RWPE1 (cell line): ENCODE data around the gene ESPN.

Source experiments
- CTCF ChIA-PET: fragments of 350-600 bp; sonication (Branson Sonifier 250); formaldehyde crosslinking; extraction: SDS; loops from one replicate; lab custom pipeline; 2021; lab: Yijun Ruan, JAX
- POLR2A ChIA-PET: fragments of 400-600 bp; formaldehyde crosslinking; extraction: SDS; loops from one replicate; lab custom pipeline; 2020; ENCODE audit warnings: antibody characterized with exemption; ENCODE audit not compliant: low non-redundant PET; lab: Yijun Ruan, JAX
- DNase-seq: peaks from one replicate; pipeline ENCODE4 v3.0.0; 2012; ENCODE audit warnings: low spot score
- H3K27ac ChIP-seq: fragments of 450-650 bp; 2 replicates; pipeline ENCODE4 v1.5.1; 2017
- TF ChIP-seq, protein P1 (sequence below): fragments of 450-650 bp; conservative IDR thresholded peaks from 2 replicates; pipeline ENCODE4 v1.5.1; 2017; ENCODE audit warnings: low read depth, mild to moderate bottlenecking

Gene ESPN

DNA sequence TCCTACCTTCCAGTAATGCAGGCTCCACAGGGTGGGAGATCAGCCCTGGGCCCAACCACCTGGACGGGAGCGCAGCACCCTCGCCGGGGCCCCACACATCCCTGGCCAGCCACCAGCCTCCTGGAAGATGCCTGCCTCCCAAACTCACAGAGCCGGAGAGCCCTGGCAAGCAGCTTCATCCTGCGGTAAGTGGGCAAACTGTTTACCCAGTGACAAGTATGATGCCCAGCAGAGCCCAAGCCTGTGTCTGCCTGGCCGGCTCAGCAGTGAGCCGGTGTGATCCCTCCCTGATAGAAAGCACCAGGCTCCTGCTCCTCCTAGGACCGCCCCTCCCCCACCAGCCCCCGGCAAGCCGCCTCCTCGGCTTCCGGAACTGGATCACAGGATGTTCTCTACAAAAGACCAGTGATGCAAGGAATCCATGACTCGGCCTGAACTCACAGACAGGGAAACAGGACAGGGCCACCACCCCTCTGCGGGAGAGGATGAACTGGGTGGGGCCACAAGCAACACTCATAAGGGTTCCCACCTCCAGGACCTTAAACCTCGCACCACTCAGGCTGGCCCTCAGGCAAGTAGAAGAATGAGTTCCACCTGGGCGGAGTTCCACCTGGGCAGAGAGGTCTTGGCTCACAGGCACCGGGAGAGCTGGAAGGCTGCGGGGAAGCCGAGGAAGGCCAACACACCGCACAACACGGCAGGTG lies 38.9 kb upstream of the ESPN start:
- ChIA-PET POLR2A (interaction anchor here (0.7 to 1.8 kb wide), 3 partner anchors 14 to 27 kb away, joined by 4 to 6 read pairs (median 5); no protein-coding TSS in a partner anchor), CTCF (interaction anchor here (1.2 kb wide), 1 partner anchor 38 kb away, joined by 3 read pairs; no protein-coding TSS in a partner anchor)
- DNase-seq = peak; percentile 97
- H3K27ac ChIP-seq = peak overlapping the region; percentile 99
- TF ChIP-seq, protein P1, sequence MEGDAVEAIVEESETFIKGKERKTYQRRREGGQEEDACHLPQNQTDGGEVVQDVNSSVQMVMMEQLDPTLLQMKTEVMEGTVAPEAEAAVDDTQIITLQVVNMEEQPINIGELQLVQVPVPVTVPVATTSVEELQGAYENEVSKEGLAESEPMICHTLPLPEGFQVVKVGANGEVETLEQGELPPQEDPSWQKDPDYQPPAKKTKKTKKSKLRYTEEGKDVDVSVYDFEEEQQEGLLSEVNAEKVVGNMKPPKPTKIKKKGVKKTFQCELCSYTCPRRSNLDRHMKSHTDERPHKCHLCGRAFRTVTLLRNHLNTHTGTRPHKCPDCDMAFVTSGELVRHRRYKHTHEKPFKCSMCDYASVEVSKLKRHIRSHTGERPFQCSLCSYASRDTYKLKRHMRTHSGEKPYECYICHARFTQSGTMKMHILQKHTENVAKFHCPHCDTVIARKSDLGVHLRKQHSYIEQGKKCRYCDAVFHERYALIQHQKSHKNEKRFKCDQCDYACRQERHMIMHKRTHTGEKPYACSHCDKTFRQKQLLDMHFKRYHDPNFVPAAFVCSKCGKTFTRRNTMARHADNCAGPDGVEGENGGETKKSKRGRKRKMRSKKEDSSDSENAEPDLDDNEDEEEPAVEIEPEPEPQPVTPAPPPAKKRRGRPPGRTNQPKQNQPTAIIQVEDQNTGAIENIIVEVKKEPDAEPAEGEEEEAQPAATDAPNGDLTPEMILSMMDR = no peak

DNA sequence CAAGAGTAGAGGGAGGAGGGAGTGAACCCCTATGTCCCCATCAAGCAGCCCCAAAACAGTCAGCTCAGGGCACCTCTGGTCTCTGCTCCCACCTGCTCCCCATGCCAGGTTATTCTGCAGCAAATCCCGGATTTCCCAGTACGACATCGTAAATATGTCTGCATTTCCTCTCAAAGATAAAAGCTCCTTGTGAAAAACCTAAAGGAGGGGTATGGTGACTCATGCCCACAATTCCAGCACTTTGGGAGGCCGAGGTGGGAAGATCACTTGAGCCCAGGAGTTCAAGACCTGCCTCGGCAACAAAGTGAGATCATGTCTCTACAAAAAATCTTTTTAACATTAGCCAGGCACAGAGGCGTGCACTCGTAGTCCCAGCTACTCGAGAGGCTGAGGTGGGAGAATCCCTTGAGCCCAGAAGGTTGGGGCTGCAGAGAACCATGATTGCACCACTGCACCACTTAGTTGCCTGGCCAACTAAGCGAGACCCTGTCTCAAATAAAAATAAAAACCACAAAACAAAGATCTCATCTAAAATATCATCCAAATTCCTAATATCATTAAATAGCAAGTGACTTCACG lies 38.1 kb upstream of the ESPN start:
- peak overlapping the region; percentile 99 for H3K27ac ChIP-seq
- peak; percentile 46 for DNase-seq
- POLR2A ChIA-PET = interaction anchor here (0.7 to 1.8 kb wide), 3 partner anchors 15 to 28 kb away, joined by 4 to 6 read pairs (median 5); no protein-coding TSS in a partner anchor
- TF ChIP-seq, protein P1 = no peak
- CTCF ChIA-PET = interaction anchor here (0.6 to 1.2 kb wide), 2 partner anchors 14 to 38 kb away, joined by 3 to 4 read pairs; no protein-coding TSS in a partner anchor

DNA sequence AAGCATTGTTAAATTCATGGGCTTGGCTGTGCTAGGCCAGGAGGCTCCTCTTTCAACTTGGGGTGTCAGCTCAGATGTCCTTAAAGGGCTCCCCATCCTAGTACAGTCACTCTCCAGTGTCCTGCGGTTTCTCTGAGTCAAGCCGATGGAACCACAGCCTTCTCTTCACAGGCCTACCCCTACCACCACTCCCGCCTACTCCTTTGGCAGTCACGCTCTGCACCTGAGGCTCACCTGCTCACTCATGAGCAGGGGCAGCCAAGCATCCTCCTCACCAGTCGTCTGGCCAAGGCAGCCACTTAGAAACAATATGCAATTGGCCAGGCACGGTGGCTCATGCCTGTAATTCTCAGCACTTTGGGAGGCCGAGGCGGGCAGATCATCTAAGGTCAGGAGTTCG lies 34.6 kb upstream of the ESPN start:
- H3K27ac ChIP-seq = peak overlapping the region; percentile 95
- ChIA-PET POLR2A (interaction anchor here (0.6 to 0.8 kb wide), 2 partner anchors 9 to 23 kb away, joined by 4 read pairs; no protein-coding TSS in a partner anchor), CTCF (interaction anchor here (0.9 to 1.1 kb wide), 2 partner anchors 16 to 48 kb away, joined by 3 to 6 read pairs; no protein-coding TSS in a partner anchor)
- DNase-seq = no peak
- TF ChIP-seq, protein P1 = no peak

DNA sequence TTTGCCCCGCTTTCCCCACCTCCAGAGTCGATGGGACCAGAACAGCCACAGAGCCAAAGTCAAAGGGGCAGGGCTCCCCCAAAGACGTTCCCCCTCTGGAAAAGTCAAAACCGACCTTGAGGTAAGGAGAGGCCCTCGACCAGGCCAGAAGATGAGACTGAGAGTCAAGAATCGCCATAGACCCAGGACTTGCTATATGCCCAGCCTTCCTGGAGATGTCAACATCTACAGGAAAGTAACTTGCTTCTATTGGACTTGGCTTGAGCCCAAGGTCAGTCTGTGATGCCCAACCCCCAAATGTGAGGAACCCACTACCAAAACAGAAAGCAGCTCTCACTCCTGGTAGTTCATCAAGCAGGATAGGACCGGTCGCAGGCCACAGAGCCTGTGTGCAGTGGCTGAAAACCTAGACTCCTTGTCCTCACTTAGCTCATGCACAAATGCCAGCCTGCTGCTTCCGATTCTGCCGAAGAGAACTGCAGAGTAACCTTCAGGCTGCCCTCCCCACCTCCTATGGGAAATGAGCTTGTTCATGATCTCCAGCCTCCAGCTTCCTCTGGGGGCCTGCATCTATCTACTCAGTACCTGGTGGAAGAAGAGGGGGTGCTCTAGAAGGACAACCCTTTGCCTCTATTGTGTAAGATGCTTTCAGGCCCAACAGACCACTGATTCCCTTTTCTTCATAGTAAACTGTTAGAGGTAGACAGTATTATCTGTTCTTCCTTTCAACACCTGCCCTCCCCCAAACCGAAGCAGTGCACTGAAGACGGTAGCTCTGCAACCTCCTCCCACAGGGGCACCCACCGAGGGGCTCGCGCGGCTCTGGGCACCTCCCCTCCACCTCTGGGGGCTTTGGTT lies 32.4 kb upstream of the ESPN start:
- ChIA-PET CTCF (interaction anchor here (1.0 kb wide), 2 partner anchors 12 to 32 kb away, joined by 3 to 4 read pairs; no protein-coding TSS in a partner anchor), POLR2A (interaction anchor here (0.7 kb wide), 1 partner anchor 24 kb away, joined by 5 read pairs; no protein-coding TSS in a partner anchor)
- TF ChIP-seq, protein P1 = no peak
- no peak for DNase-seq
- peak overlapping the region; percentile 95 for H3K27ac ChIP-seq

DNA sequence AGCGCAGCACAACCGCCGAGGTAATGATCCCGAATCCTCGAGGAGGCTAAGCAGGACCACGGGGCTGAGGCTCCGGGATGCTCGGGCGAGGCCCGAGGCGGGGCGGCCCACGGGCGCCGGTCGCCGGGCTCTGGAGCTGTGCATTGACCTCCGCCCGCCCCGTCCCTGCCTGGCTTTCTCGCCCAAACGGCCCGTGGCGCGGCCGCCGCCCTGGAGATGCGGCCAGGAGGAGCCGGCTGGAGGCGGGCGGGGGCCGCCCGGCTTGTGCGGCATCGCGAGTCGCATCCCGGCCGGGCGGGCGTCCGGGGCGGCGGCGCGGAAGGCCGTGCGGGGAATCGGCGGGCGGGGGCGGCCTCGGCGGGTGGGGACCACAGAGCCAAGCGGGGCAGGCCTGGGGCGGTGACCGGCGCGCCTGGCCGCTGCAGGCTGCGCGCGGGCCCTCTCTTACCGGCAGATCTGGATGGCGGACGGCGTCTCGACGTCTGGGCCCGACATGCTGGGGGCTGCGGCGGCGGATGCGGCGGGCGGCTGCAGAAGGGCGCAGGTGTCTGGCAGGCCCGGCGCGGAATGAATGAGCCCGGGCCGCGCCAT lies 31.7 kb upstream of the ESPN start:
- TF ChIP-seq, protein P1 = no peak
- POLR2A ChIA-PET = no interaction called here
- H3K27ac ChIP-seq = peak overlapping the region; percentile 95
- CTCF ChIA-PET = interaction anchor here (1.0 to 1.7 kb wide), 2 partner anchors 12 to 147 kb away, joined by 3 to 4 read pairs; no protein-coding TSS in a partner anchor
- DNase-seq = no peak
